GM23338 (cell line): ENCODE measurements around the gene NYAP1. TPM values are rescaled to one million over a fixed set of nuclear protein-coding genes. Genes with fewer than 3 reads are reported as not detected.

Source experiments
- ATAC-seq: fragments of 200-7000 bp; cut with Tn5 transposase; 3 replicates; pipeline ENCODE4 v1.9.1; 2020
- DNase-seq: peaks from one replicate; pipeline ENCODE4 v3.0.0-alpha.2; 2015; ENCODE audit warnings: low spot score
- H2AFZ ChIP-seq: fragments of 200-600 bp; sonication (generic); 2 replicates; pipeline ENCODE4 v1.8.0; 2016; ENCODE audit warnings: antibody characterized with exemption, mild to moderate bottlenecking, moderate library complexity
- H3F3A ChIP-seq: fragments of 200-600 bp; sonication (generic); replicated peaks from 2 replicates; pipeline ENCODE4 v1.8.0; 2017; ENCODE audit warnings: antibody characterized with exemption, mixed run types, low read depth
- H3K27ac ChIP-seq: fragments of 200-600 bp; sonication (generic); 2 replicates; pipeline ENCODE4 v1.6.1; 2016; ENCODE audit warnings: low read depth
- H3K27me3 ChIP-seq: fragments of 200-600 bp; sonication (generic); 2 replicates; pipeline ENCODE4 v1.8.0; 2016; ENCODE audit warnings: mild to moderate bottlenecking, mixed run types, moderate library complexity; ENCODE audit not compliant: insufficient read depth
- H3K36me3 ChIP-seq: fragments of 200-600 bp; sonication (generic); 2 replicates; pipeline ENCODE4 v1.8.0; 2016; ENCODE audit warnings: mild to moderate bottlenecking; ENCODE audit not compliant: insufficient read depth
- H3K4me1 ChIP-seq: fragments of 200-600 bp; sonication (generic); 2 replicates; pipeline ENCODE4 v1.8.0; 2016; ENCODE audit warnings: mild to moderate bottlenecking, moderate library complexity; ENCODE audit not compliant: insufficient read depth
- H3K4me2 ChIP-seq: fragments of 200-600 bp; sonication (generic); 2 replicates; pipeline ENCODE4 v1.7.1; 2017; ENCODE audit warnings: mixed run types
- H3K4me3 ChIP-seq: fragments of 200-600 bp; sonication (generic); 2 replicates; pipeline ENCODE4 v1.6.1; 2016; ENCODE audit warnings: mixed run types
- H3K79me2 ChIP-seq: fragments of 200-600 bp; sonication (generic); replicated peaks from 2 replicates; pipeline ENCODE4 v1.8.0; 2017; ENCODE audit warnings: mild to moderate bottlenecking; ENCODE audit not compliant: insufficient read depth
- H3K9me2 ChIP-seq: fragments of 200-600 bp; sonication (generic); 2 replicates; pipeline ENCODE4 v1.8.0; 2017; ENCODE audit not compliant: insufficient read depth
- H4K20me1 ChIP-seq: fragments of 200-600 bp; sonication (generic); replicated peaks from 2 replicates; pipeline ENCODE4 v1.8.0; 2017; ENCODE audit warnings: mild to moderate bottlenecking; ENCODE audit not compliant: insufficient read depth
- H3K27ac Mint-ChIP-seq: 2 replicates; pipeline ENCODE4 v1.8.0; 2020; ENCODE audit warnings: inconsistent platforms, mild to moderate bottlenecking, moderate library complexity, mixed read lengths
- H3K27me3 Mint-ChIP-seq: 3 replicates; pipeline ENCODE4 v1.8.0; 2022; ENCODE audit warnings: low read depth, mild to moderate bottlenecking, moderate library complexity, mixed read lengths, inconsistent platforms; ENCODE audit not compliant: insufficient read depth, poor library complexity
- H3K36me3 Mint-ChIP-seq: 3 replicates; pipeline ENCODE4 v1.8.0; 2021; ENCODE audit warnings: low read depth, mild to moderate bottlenecking, inconsistent platforms, moderate library complexity, mixed read lengths
- H3K4me1 Mint-ChIP-seq: 3 replicates; pipeline ENCODE4 v1.8.0; 2020; ENCODE audit warnings: mild to moderate bottlenecking, inconsistent platforms, mixed read lengths
- H3K4me3 Mint-ChIP-seq: 3 replicates; pipeline ENCODE4 v1.8.0; 2021; ENCODE audit warnings: moderate library complexity, mild to moderate bottlenecking, inconsistent platforms, mixed read lengths
- H3K9me3 Mint-ChIP-seq: 3 replicates; pipeline ENCODE4 v1.8.0; 2020; ENCODE audit warnings: moderate library complexity, mild to moderate bottlenecking, inconsistent platforms, mixed read lengths
- CREB1 ChIP-seq: fragments of 250-450 bp; sonication (Bioruptor Pico); IDR thresholded peaks from 2 replicates; pipeline ENCODE4 v1.5.0; 2020; ENCODE audit warnings: low read depth, mild to moderate bottlenecking, moderate library complexity
- EZH2 ChIP-seq: fragments of 200-600 bp; sonication (generic); IDR thresholded peaks from one replicate; pipeline ENCODE4 v1.8.0; 2017; ENCODE audit warnings: antibody characterized with exemption, mild to moderate bottlenecking, low read depth; ENCODE audit not compliant: unreplicated experiment
- JUNB ChIP-seq: IDR thresholded peaks from one replicate; pipeline ENCODE4 v1.6.1; 2016; ENCODE audit warnings: antibody characterized with exemption; ENCODE audit not compliant: unreplicated experiment
- NANOG ChIP-seq: IDR thresholded peaks from 2 replicates; pipeline ENCODE4 v1.6.1; 2016; ENCODE audit warnings: antibody characterized with exemption, borderline replicate concordance
- POLR2AphosphoS5 ChIP-seq: IDR thresholded peaks from 2 replicates; pipeline ENCODE4 v1.6.1; 2016; ENCODE audit warnings: antibody characterized with exemption, low read depth
- STAT1 ChIP-seq: IDR thresholded peaks from one replicate; pipeline ENCODE4 v1.6.1; 2016; ENCODE audit warnings: antibody characterized with exemption; ENCODE audit not compliant: unreplicated experiment
- ZNF114 ChIP-seq: fragments of 250-450 bp; sonication (Bioruptor Pico); IDR thresholded peaks from 2 replicates; pipeline ENCODE4 v1.5.0; 2020; ENCODE audit warnings: mild to moderate bottlenecking, moderate library complexity
- polyA plus RNA-seq: library from polyadenylated mRNA; unstranded; fragments of >200 nt; fragmentation: Nextera tagmentation; extraction: Ambion mirVana; gene quantifications from 2 replicates; pipeline ENCODE4 v1.2.1, GENCODE V29; 2016
- total RNA-seq: library from RNA; depleted of rRNA; stranded (reverse); fragments of >200 nt; shearing (Covaris generic); gene quantifications from 2 replicates; pipeline ENCODE4 v1.2.3, GENCODE V29; 2014
- TF ChIP-seq, protein P1 (sequence below): IDR thresholded peaks from 2 replicates; pipeline ENCODE4 v1.6.1; 2016; ENCODE audit warnings: antibody characterized with exemption
- TF ChIP-seq, protein P2 (sequence below): IDR thresholded peaks from one replicate; pipeline ENCODE4 v1.6.1; 2018; ENCODE audit warnings: antibody characterized with exemption; ENCODE audit not compliant: unreplicated experiment
- TF ChIP-seq, protein P3 (sequence below): fragments of 250-450 bp; sonication (Bioruptor Pico); IDR thresholded peaks from 2 replicates; pipeline ENCODE4 v1.5.0; 2020; ENCODE audit warnings: mild to moderate bottlenecking, moderate library complexity

NYAP1 gene
- total and polyA plus RNA-seq, 2 experiments from 2014 or later = 0.19 to 4.9 TPM

- no peaks in the 10 kb centered on the region for H3K9me2 ChIP-seq
- DNase-seq (no peak), ATAC-seq (no peak)
- Mint-ChIP-seq H3K4me3 (peak overlapping the region; percentile 45; the same call in 1 of the 3 replicates), H3K36me3 (no peaks in the 10 kb centered on the region; the same call in 2 of the 3 replicates), H3K4me1 (peaks cover 37% of the 10 kb centered on the region), H3K9me3 (no peaks in the 10 kb centered on the region; the same call in 2 of the 3 replicates), H3K27ac (peak overlapping the region; percentile 64; the same call in 1 of the 2 replicates), H3K27me3 (peaks cover 18% of the 10 kb centered on the region)
- H3K79me2 ChIP-seq = no peaks in the 10 kb centered on the region
- no peak overlapping the region for H3K4me3 ChIP-seq
- no peaks in the 10 kb centered on the region for H3K36me3 ChIP-seq
- H3K27me3 ChIP-seq = no peaks in the 10 kb centered on the region
- no peak overlapping the region for H3K4me2 ChIP-seq
- no peak overlapping the region for H3K27ac ChIP-seq
- TF ChIP-seq CREB1 (no peak), EZH2 (no peak), JUNB (no peak), POLR2AphosphoS5 (no peak), NANOG (no peak), STAT1 (no peak), ZNF114 (CRISPR knock-in tag) (no peak)
- TF ChIP-seq, protein P1, sequence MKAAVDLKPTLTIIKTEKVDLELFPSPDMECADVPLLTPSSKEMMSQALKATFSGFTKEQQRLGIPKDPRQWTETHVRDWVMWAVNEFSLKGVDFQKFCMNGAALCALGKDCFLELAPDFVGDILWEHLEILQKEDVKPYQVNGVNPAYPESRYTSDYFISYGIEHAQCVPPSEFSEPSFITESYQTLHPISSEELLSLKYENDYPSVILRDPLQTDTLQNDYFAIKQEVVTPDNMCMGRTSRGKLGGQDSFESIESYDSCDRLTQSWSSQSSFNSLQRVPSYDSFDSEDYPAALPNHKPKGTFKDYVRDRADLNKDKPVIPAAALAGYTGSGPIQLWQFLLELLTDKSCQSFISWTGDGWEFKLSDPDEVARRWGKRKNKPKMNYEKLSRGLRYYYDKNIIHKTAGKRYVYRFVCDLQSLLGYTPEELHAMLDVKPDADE = no peak
- TF ChIP-seq, protein P2, sequence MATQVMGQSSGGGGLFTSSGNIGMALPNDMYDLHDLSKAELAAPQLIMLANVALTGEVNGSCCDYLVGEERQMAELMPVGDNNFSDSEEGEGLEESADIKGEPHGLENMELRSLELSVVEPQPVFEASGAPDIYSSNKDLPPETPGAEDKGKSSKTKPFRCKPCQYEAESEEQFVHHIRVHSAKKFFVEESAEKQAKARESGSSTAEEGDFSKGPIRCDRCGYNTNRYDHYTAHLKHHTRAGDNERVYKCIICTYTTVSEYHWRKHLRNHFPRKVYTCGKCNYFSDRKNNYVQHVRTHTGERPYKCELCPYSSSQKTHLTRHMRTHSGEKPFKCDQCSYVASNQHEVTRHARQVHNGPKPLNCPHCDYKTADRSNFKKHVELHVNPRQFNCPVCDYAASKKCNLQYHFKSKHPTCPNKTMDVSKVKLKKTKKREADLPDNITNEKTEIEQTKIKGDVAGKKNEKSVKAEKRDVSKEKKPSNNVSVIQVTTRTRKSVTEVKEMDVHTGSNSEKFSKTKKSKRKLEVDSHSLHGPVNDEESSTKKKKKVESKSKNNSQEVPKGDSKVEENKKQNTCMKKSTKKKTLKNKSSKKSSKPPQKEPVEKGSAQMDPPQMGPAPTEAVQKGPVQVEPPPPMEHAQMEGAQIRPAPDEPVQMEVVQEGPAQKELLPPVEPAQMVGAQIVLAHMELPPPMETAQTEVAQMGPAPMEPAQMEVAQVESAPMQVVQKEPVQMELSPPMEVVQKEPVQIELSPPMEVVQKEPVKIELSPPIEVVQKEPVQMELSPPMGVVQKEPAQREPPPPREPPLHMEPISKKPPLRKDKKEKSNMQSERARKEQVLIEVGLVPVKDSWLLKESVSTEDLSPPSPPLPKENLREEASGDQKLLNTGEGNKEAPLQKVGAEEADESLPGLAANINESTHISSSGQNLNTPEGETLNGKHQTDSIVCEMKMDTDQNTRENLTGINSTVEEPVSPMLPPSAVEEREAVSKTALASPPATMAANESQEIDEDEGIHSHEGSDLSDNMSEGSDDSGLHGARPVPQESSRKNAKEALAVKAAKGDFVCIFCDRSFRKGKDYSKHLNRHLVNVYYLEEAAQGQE = no peak
- TF ChIP-seq, protein P3, sequence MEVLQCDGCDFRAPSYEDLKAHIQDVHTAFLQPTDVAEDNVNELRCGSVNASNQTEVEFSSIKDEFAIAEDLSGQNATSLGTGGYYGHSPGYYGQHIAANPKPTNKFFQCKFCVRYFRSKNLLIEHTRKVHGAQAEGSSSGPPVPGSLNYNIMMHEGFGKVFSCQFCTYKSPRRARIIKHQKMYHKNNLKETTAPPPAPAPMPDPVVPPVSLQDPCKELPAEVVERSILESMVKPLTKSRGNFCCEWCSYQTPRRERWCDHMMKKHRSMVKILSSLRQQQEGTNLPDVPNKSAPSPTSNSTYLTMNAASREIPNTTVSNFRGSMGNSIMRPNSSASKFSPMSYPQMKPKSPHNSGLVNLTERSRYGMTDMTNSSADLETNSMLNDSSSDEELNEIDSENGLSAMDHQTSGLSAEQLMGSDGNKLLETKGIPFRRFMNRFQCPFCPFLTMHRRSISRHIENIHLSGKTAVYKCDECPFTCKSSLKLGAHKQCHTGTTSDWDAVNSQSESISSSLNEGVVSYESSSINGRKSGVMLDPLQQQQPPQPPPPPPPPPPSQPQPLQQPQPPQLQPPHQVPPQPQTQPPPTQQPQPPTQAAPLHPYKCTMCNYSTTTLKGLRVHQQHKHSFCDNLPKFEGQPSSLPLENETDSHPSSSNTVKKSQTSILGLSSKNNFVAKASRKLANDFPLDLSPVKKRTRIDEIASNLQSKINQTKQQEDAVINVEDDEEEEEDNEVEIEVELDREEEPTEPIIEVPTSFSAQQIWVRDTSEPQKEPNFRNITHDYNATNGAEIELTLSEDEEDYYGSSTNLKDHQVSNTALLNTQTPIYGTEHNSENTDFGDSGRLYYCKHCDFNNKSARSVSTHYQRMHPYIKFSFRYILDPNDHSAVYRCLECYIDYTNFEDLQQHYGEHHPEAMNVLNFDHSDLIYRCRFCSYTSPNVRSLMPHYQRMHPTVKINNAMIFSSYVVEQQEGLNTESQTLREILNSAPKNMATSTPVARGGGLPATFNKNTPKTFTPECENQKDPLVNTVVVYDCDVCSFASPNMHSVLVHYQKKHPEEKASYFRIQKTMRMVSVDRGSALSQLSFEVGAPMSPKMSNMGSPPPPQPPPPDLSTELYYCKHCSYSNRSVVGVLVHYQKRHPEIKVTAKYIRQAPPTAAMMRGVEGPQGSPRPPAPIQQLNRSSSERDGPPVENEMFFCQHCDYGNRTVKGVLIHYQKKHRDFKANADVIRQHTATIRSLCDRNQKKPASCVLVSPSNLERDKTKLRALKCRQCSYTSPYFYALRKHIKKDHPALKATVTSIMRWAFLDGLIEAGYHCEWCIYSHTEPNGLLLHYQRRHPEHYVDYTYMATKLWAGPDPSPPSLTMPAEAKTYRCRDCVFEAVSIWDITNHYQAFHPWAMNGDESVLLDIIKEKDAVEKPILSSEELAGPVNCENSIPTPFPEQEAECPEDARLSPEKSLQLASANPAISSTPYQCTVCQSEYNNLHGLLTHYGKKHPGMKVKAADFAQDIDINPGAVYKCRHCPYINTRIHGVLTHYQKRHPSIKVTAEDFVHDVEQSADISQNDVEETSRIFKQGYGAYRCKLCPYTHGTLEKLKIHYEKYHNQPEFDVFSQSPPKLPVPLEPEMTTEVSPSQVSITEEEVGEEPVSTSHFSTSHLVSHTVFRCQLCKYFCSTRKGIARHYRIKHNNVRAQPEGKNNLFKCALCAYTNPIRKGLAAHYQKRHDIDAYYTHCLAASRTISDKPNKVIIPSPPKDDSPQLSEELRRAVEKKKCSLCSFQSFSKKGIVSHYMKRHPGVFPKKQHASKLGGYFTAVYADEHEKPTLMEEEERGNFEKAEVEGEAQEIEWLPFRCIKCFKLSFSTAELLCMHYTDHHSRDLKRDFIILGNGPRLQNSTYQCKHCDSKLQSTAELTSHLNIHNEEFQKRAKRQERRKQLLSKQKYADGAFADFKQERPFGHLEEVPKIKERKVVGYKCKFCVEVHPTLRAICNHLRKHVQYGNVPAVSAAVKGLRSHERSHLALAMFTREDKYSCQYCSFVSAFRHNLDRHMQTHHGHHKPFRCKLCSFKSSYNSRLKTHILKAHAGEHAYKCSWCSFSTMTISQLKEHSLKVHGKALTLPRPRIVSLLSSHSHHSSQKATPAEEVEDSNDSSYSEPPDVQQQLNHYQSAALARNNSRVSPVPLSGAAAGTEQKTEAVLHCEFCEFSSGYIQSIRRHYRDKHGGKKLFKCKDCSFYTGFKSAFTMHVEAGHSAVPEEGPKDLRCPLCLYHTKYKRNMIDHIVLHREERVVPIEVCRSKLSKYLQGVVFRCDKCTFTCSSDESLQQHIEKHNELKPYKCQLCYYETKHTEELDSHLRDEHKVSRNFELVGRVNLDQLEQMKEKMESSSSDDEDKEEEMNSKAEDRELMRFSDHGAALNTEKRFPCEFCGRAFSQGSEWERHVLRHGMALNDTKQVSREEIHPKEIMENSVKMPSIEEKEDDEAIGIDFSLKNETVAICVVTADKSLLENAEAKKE (CRISPR knock-in tag) = no peak
- H4K20me1 ChIP-seq = no peaks in the 10 kb centered on the region
- peaks cover 2% of the 10 kb centered on the region; the same call in 1 of the 2 replicates for H3F3A ChIP-seq
- H3K4me1 ChIP-seq = peaks cover 22% of the 10 kb centered on the region
- H2AFZ ChIP-seq = no peak overlapping the region
Measured at GRCh38 chr7:100486111-100486636, 2.4 kb downstream of the NYAP1 start.
